HG03571 (cell line): ENCODE data around the gene ACP1.
"Not testable (repeated sequence)": the region's sequence is repeated elsewhere in the genome, so short reads cannot be mapped to it uniquely, and the experiment has no call there.

ENCODE experiments used
- ATAC-seq: cut with Tn5 transposase; IDR thresholded peaks from one replicate; pipeline ENCODE4 v1.9.1; 2021; ENCODE audit not compliant: unreplicated experiment

The ACP1 gene

GRCh38 chr2:309148-309953 is 44.6 kb downstream of the ACP1 start:
- no peak for ATAC-seq

GRCh38 chr2:309954-310510 is 45.3 kb downstream of the ACP1 start:
- no peak for ATAC-seq

- ATAC-seq, result no peak
Observed at GRCh38 chr2:310994-311393, 46.2 kb downstream of the ACP1 start.

GRCh38 chr2:313991-314390 is 49.2 kb downstream of the ACP1 start:
- ATAC-seq, result no peak

GRCh38 chr2:314561-315336 is 50.0 kb downstream of the ACP1 start:
- ATAC-seq, result no peak

- ATAC-seq, result not testable (repeated sequence)
Observed at GRCh38 chr2:315925-316324, 51.2 kb downstream of the ACP1 start.

GRCh38 chr2:316381-316780 is 51.6 kb downstream of the ACP1 start:
- no peak for ATAC-seq

- ATAC-seq, result no peak
Observed at GRCh38 chr2:317501-318424, 53.0 kb downstream of the ACP1 start.

GRCh38 chr2:319059-319600 is 54.4 kb downstream of the ACP1 start:
- no peak for ATAC-seq

GRCh38 chr2:320561-320960 is 55.8 kb downstream of the ACP1 start:
- no peak for ATAC-seq

- ATAC-seq, result no peak
Observed at GRCh38 chr2:322326-322725, 57.6 kb downstream of the ACP1 start.

GRCh38 chr2:323035-323434 is 58.3 kb downstream of the ACP1 start:
- ATAC-seq, result no peak
